SKM-1 (cell line): ENCODE results near the gene MUC5AC.

Source experiments
- DNase-seq: peaks from one replicate; lab custom pipeline; 2025; ENCODE audit not compliant: unreplicated experiment; lab: John Stamatoyannopoulos, UW

MUC5AC gene

DNA sequence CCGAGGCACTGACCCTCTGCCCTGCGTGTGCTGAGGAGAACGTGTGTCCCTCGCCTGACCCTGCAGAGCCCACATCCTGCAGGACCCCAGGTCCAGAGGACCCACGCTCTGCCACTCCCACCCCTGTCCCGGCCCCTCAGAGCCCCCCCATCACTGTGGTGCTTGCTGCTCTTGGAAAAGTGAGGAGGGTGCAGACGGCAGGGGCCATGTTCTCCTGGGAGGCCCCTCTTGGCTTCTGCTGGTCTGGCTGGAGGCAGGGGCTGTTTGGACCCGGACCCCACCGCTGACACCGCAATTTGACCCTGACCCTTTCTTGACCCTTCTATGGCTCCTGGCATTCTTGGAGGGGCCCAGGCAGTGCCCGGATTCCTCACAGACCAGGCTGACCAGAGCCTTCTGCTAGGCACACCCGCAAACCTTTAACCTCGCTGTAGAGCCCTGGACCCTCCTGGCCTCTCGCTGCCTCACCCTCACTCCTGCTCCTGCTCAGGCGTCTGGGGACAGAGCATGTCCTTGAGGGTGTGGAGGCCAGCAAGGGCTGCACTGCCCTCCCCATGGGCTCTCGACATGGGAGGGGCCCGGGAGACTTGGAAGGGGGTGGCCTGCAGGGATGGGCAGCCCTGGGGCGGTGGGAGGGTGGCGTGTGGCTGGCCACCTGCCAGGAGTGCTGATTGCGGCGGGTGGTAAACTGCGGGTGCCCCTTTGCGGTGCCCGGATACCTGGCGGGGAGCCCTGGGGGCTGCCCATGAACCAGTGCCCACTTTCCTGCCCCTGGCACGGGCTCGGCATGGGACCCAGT lies 37.0 kb upstream of the MUC5AC start:
- no peak for DNase-seq

DNA sequence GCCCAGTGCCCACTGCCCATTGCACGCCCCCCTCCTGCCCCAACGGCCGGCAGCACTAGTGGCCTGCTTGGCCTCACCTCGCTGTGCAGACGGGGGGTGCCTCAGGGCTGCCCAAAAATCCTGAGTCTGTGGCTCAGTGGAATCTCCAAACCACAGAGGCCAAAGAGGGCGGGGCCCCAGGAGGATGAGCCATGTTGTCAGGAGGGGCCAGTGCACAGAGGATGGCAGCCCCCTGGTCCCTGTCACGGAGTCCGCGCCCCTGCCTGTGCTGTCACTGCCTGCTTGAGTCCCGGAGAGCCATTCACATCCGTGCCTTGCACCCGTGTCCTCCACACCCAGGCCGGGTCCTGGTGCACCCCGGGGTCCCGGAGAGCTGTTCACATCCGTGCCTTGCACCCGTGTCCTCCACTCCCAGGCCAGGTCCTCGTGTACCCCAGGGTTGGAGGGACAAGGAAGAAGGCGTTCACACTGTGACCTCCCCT lies 36.4 kb upstream of the MUC5AC start:
- no peak for DNase-seq

- DNase-seq = no peak
Measured at GRCh38 chr11:1121813-1122663, 35.7 kb upstream of the MUC5AC start.

- no peak for DNase-seq
Measured at GRCh38 chr11:1122664-1123002, 35.1 kb upstream of the MUC5AC start.

GRCh38 chr11:1123970-1124369 lies 33.8 kb upstream of the MUC5AC start:
- DNase-seq = no peak

GRCh38 chr11:1125803-1126202 lies 31.9 kb upstream of the MUC5AC start:
- DNase-seq = no peak

- no peak for DNase-seq
Measured at GRCh38 chr11:1126491-1126926, 31.2 kb upstream of the MUC5AC start.

- no peak for DNase-seq
Measured at GRCh38 chr11:1126935-1127663, 30.7 kb upstream of the MUC5AC start.

DNA sequence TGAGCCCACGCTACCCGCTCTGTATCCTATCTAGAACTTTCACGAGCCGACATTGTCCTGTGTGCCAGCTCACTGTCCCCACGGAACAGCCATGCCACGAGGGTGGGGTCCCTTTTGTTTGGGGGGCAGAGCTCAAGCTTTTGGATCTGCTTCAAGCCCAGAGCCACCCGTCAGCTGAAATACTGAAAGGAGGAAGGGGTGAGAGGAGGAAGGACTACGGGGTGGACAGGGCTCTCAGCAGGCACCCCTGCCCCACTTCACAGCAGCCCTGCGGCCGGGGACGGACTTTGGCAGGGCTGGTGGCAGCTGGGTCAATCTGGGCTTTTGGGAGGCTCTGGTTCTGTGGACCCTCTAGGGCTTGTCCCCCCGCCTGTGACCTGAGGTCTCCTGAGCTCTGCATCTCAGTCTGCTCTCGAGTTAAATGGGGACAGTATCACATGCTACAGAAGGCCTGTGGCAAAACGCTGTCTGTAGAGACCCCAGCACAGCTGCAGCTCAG lies 30.0 kb upstream of the MUC5AC start:
- no peak for DNase-seq

DNA sequence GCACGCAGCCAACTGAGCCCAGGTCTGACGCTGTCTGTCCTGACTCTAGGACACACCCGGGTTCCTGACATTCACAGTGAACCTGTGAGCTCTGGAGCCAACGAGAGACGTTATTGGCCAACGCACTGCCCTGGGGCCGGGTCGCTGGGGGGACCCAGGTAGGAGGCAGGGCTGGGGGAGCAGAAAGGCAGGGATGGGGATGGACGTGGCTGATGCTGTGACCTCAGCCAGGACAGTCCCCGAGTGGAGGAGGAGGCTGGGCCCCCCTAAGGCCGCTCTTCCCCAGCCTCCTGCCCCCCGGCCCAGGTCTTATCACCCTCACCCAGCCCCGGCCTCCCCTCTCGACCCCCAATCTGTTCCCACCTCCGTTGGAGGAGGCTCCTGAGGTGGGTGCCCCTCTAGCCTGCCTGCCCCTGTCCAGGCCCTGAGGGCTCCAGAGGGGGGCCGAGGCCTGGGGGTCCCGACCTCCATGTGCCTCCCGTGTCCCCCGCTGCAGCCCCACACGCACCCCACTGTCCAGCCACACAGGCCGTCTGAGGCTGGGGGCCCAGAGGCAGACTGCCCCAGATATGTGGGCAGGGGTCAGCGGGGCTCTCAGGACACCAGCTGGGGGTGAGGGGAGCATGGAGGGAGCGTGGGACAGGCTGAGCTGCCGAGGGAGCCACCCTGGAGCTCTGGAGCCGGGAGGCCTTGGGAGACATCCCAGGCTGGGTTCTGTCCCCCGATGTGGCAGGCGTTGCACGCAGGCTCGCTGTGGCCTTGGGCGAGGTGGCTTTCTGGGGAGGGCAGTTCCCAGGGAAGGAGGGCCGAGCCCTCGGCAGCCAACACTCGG lies 29.2 kb upstream of the MUC5AC start:
- no peak for DNase-seq

DNA sequence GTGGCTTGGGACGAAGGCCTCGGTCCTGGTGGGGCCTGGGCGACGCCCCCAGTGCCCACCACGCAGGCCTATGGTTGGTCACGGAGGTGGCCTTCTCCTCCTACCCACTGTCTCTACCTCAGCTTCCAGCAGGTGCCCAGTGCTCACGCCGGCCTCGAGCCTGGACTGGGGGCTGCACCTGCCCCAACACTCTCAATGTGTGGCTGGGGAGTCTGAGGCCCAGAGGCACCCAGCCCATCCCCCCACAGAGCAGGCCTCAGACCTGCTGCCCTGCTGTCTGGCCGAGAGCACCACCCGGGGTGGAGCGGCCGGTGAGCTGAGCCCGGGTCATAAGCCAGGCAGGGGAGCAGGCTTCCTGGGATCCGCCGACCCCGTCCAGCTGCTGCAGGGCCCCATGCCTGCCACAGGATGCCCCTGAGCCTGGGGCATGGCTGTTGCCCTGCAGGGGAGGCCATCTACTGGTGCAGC lies 28.6 kb upstream of the MUC5AC start:
- DNase-seq = no peak

DNA sequence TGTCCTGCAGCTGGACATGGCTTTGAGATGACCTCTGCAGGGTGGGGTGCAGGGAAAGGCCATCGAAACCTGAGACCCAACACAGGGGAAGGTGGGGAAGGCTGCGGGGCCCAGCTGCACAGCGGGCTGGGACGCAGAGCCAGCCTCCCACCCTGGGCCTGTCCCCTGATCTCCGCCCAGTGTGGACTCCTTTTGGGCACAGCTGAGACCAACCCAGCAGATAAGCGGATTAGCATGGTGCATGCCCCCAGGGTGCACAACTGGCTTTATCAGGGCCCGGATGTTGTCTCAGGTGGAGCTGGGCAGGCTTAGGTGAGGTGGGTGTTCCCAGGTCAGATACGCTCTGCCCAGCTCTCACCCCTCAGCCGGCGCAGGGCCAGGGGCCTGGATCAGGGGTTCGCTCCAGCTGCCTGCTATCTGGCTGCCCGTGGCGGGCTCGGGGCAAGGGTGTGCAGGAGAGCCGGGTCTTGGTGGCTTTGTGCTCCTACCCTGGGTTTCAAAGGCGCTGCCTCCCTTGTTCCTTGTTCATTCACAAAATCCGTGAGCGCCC lies 28.1 kb upstream of the MUC5AC start:
- DNase-seq = no peak

DNA sequence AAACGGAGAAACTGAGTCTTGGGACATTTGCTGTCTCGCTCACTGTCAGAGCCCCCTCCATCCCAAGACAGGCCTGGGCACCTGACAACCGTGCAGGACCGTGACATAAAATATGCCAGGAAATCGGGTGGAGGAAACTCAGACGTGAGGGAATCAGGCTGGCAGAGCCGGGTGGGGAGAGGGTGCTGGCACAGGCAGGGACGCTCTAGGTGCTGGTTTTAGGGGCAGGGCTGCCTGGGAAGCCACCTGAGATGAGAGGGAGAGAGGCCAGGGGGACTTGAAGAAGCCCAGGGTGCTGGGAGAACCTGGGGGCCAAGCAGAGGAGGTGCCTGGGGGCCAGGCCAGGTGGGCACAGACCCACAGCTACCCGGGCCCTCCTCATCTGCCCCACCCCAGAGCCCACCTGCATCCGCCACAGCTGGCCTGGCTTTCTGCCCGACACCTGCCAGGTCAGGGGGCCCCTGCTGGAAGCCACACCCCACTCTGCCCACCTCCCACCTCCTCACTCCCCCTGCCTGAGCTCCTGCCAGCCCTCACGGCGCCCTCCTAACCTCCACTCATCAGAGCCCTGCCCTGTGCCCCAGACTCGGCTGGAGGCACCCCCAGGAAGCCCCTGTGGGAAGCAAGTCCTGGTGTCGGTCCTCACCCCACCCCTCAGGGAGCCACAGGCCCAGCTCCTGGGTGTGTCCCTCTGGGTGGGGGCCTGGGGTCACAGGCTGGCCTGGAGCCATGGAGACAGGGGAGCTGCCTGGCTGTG lies 27.3 kb upstream of the MUC5AC start:
- DNase-seq = no peak

- no peak for DNase-seq
Measured at GRCh38 chr11:1131033-1131911, 26.5 kb upstream of the MUC5AC start.

- no peak for DNase-seq
Measured at GRCh38 chr11:1134848-1135445, 22.8 kb upstream of the MUC5AC start.

- no peak for DNase-seq
Measured at GRCh38 chr11:1138097-1138496, 19.7 kb upstream of the MUC5AC start.

GRCh38 chr11:1139441-1140083 lies 18.2 kb upstream of the MUC5AC start:
- no peak for DNase-seq
